ENCODE measurements around the gene RCSD1.

Gene RCSD1

DNA sequence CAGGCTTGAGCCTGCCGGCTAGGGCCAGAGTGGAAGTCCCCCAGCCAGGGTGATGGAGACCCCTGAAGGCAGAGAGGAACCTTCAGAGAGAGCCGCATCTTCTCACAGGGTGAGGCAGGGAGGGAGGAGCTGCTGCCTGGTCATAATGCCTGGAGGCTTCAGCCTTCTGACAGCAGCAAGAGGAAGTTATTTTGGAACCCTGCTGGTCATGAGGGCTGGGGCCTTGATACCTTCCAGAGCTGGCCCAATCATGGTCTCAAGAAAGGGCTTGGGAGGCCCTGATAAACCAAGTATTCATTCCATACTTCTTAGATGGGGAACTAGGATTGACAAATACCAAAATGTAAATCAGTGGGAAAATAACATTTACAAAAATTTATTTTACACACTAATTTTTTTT is 65.1 kb downstream of the RCSD1 start:
- no peaks in the 10 kb centered on the region for H3K4me1 ChIP-seq (ENCODE audit: control insufficient read depth, insufficient read depth, low read length, poor library complexity, severe bottlenecking)
- no peak for DNase-seq
- no peaks in the 10 kb centered on the region for H3K9me3 ChIP-seq (ENCODE audit: control insufficient read depth, low read length)
- peaks cover 95% of the 10 kb centered on the region for H3K36me3 ChIP-seq (ENCODE audit: control insufficient read depth, insufficient read depth, low read length)
- no peak overlapping the region for H3K4me3 ChIP-seq (ENCODE audit: insufficient read depth, low read depth, low read length, poor library complexity, severe bottlenecking)
- H3K27me3 ChIP-seq (replicated peaks; ENCODE audit: control insufficient read depth, insufficient read depth, low read length, poor library complexity, severe bottlenecking), result no peaks in the 10 kb centered on the region
- no peak overlapping the region for H3K27ac ChIP-seq (ENCODE audit: insufficient read depth, low read length, poor library complexity, severe bottlenecking)

DNA sequence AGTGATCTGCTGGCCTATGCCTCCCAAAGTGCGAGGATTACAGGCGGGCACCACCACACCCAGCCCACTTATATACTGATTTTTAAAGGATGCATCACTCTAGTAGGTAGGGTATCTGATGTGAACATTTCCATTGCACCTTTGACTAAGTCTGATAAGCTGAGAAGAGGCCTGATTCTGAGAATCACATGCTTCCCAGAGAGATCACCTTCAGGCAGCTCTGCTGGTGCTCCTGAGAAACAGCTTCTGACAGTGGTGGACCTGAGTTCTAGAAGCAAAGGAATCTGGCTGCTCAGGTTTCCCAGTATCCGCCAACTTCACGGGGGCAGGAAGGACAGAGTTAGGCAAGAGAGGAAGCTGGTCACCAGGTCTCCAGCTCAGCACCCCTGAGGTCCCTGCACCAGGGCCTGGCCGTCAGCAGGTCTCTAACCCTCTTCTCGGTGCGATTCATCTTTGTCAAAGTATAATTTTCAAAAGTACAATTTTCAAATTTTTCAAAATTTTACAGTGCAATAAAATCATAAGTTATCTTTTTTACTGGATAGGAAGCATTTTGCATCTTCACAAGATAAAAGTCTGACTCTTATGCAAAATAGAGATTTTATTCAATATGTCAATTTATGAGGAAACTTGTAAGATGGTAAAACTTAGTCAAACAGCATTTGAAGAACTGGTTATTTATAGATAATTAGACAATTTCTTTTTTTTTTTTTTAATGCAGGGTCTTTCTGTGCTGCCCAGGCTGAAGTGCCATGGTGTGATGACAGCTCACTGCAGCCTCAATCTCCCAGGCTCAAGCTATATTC is 65.9 kb downstream of the RCSD1 start:
- H3K4me1 ChIP-seq (ENCODE audit: control insufficient read depth, insufficient read depth, low read length, poor library complexity, severe bottlenecking), result no peaks in the 10 kb centered on the region
- H3K36me3 ChIP-seq (ENCODE audit: control insufficient read depth, insufficient read depth, low read length), result peaks cover 92% of the 10 kb centered on the region
- H3K27me3 ChIP-seq (replicated peaks; ENCODE audit: control insufficient read depth, insufficient read depth, low read length, poor library complexity, severe bottlenecking), result no peaks in the 10 kb centered on the region
- H3K4me3 ChIP-seq (ENCODE audit: insufficient read depth, low read depth, low read length, poor library complexity, severe bottlenecking), result no peak overlapping the region
- H3K27ac ChIP-seq (ENCODE audit: insufficient read depth, low read length, poor library complexity, severe bottlenecking), result no peak overlapping the region
- no peaks in the 10 kb centered on the region for H3K9me3 ChIP-seq (ENCODE audit: control insufficient read depth, low read length)
- DNase-seq, result no peak

GRCh38 chr1:167697667-167698141 is 67.7 kb downstream of the RCSD1 start:
- Histone ChIP-seq H3K4me1 (ENCODE audit: control insufficient read depth, insufficient read depth, low read length, poor library complexity, severe bottlenecking) (no peaks in the 10 kb centered on the region), H3K27ac (ENCODE audit: insufficient read depth, low read length, poor library complexity, severe bottlenecking) (no peak overlapping the region), H3K9me3 (ENCODE audit: control insufficient read depth, low read length) (no peaks in the 10 kb centered on the region), H3K36me3 (ENCODE audit: control insufficient read depth, insufficient read depth, low read length) (peaks cover 88% of the 10 kb centered on the region), H3K27me3 (replicated peaks; ENCODE audit: control insufficient read depth, insufficient read depth, low read length, poor library complexity, severe bottlenecking) (no peaks in the 10 kb centered on the region), H3K4me3 (ENCODE audit: insufficient read depth, low read depth, low read length, poor library complexity, severe bottlenecking) (no peak overlapping the region)
- DNase-seq, result no peak

- Histone ChIP-seq H3K36me3 (ENCODE audit: control insufficient read depth, insufficient read depth, low read length) (peaks cover 88% of the 10 kb centered on the region), H3K9me3 (ENCODE audit: control insufficient read depth, low read length) (no peaks in the 10 kb centered on the region), H3K27me3 (replicated peaks; ENCODE audit: control insufficient read depth, insufficient read depth, low read length, poor library complexity, severe bottlenecking) (no peaks in the 10 kb centered on the region), H3K4me1 (ENCODE audit: control insufficient read depth, insufficient read depth, low read length, poor library complexity, severe bottlenecking) (no peaks in the 10 kb centered on the region), H3K27ac (ENCODE audit: insufficient read depth, low read length, poor library complexity, severe bottlenecking) (no peak overlapping the region), H3K4me3 (ENCODE audit: insufficient read depth, low read depth, low read length, poor library complexity, severe bottlenecking) (no peak overlapping the region)
- no peak for DNase-seq
Observed at GRCh38 chr1:167698313-167698712, 68.3 kb downstream of the RCSD1 start.

- Histone ChIP-seq H3K27ac (ENCODE audit: insufficient read depth, low read length, poor library complexity, severe bottlenecking) (no peak overlapping the region), H3K4me3 (ENCODE audit: insufficient read depth, low read depth, low read length, poor library complexity, severe bottlenecking) (no peak overlapping the region), H3K4me1 (ENCODE audit: control insufficient read depth, insufficient read depth, low read length, poor library complexity, severe bottlenecking) (no peaks in the 10 kb centered on the region), H3K9me3 (ENCODE audit: control insufficient read depth, low read length) (no peaks in the 10 kb centered on the region), H3K36me3 (ENCODE audit: control insufficient read depth, insufficient read depth, low read length) (peaks cover 83% of the 10 kb centered on the region), H3K27me3 (replicated peaks; ENCODE audit: control insufficient read depth, insufficient read depth, low read length, poor library complexity, severe bottlenecking) (no peaks in the 10 kb centered on the region)
- no peak for DNase-seq
Observed at GRCh38 chr1:167701510-167701909, 71.5 kb downstream of the RCSD1 start.

- peaks cover 62% of the 10 kb centered on the region for H3K36me3 ChIP-seq (ENCODE audit: control insufficient read depth, insufficient read depth, low read length)
Observed at GRCh38 chr1:167703557-167703956, 73.5 kb downstream of the RCSD1 start.

DNA sequence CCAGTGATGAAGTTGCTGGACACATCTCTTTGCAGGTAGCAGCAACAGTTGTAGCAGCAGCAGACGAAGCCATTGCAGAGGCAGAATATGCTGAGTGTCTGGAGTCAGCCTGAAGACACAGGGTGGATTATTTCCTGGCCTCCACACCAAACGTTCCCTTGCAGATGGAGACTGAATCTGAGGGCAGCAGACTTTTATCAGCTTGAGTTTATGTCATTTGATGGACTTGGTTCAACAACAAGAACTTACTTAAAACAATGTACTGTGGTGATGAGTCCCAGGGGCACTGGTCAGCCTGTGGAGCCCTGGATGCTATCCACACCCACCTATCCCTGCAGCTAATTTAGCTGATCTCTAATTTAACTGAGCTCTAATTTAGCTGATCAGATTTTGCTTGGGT is 74.7 kb downstream of the RCSD1 start:
- no peaks in the 10 kb centered on the region for H3K9me3 ChIP-seq (ENCODE audit: control insufficient read depth, low read length)
- peaks cover 56% of the 10 kb centered on the region for H3K36me3 ChIP-seq (ENCODE audit: control insufficient read depth, insufficient read depth, low read length)
- H3K27ac ChIP-seq (ENCODE audit: insufficient read depth, low read length, poor library complexity, severe bottlenecking), result no peak overlapping the region
- H3K4me3 ChIP-seq (ENCODE audit: insufficient read depth, low read depth, low read length, poor library complexity, severe bottlenecking), result no peak overlapping the region
- H3K4me1 ChIP-seq (ENCODE audit: control insufficient read depth, insufficient read depth, low read length, poor library complexity, severe bottlenecking), result no peaks in the 10 kb centered on the region
- no peaks in the 10 kb centered on the region for H3K27me3 ChIP-seq (replicated peaks; ENCODE audit: control insufficient read depth, insufficient read depth, low read length, poor library complexity, severe bottlenecking)
- no peak for DNase-seq

More at GRCh38 chr1:167703557-167703956, 73.5 kb downstream of the RCSD1 start:
- no peak for DNase-seq
- no peak overlapping the region for H3K27ac ChIP-seq (ENCODE audit: insufficient read depth, low read length, poor library complexity, severe bottlenecking)
- no peaks in the 10 kb centered on the region for H3K4me1 ChIP-seq (ENCODE audit: control insufficient read depth, insufficient read depth, low read length, poor library complexity, severe bottlenecking)
- no peak overlapping the region for H3K4me3 ChIP-seq (ENCODE audit: insufficient read depth, low read depth, low read length, poor library complexity, severe bottlenecking)
- H3K9me3 ChIP-seq (ENCODE audit: control insufficient read depth, low read length), result no peaks in the 10 kb centered on the region
- H3K27me3 ChIP-seq (replicated peaks; ENCODE audit: control insufficient read depth, insufficient read depth, low read length, poor library complexity, severe bottlenecking), result no peaks in the 10 kb centered on the region

GRCh38 chr1:167705250-167705649 is 75.2 kb downstream of the RCSD1 start:
- Histone ChIP-seq H3K27ac (ENCODE audit: insufficient read depth, low read length, poor library complexity, severe bottlenecking) (no peak overlapping the region), H3K9me3 (ENCODE audit: control insufficient read depth, low read length) (no peaks in the 10 kb centered on the region), H3K36me3 (ENCODE audit: control insufficient read depth, insufficient read depth, low read length) (peaks cover 51% of the 10 kb centered on the region), H3K27me3 (replicated peaks; ENCODE audit: control insufficient read depth, insufficient read depth, low read length, poor library complexity, severe bottlenecking) (no peaks in the 10 kb centered on the region), H3K4me1 (ENCODE audit: control insufficient read depth, insufficient read depth, low read length, poor library complexity, severe bottlenecking) (no peaks in the 10 kb centered on the region), H3K4me3 (ENCODE audit: insufficient read depth, low read depth, low read length, poor library complexity, severe bottlenecking) (no peak overlapping the region)
- DNase-seq, result no peak

- Histone ChIP-seq H3K36me3 (ENCODE audit: control insufficient read depth, insufficient read depth, low read length) (peaks cover 46% of the 10 kb centered on the region), H3K4me1 (ENCODE audit: control insufficient read depth, insufficient read depth, low read length, poor library complexity, severe bottlenecking) (no peaks in the 10 kb centered on the region), H3K27ac (ENCODE audit: insufficient read depth, low read length, poor library complexity, severe bottlenecking) (no peak overlapping the region), H3K27me3 (replicated peaks; ENCODE audit: control insufficient read depth, insufficient read depth, low read length, poor library complexity, severe bottlenecking) (no peaks in the 10 kb centered on the region), H3K9me3 (ENCODE audit: control insufficient read depth, low read length) (no peaks in the 10 kb centered on the region), H3K4me3 (ENCODE audit: insufficient read depth, low read depth, low read length, poor library complexity, severe bottlenecking) (no peak overlapping the region)
- no peak for DNase-seq
Observed at GRCh38 chr1:167706363-167706762, 76.3 kb downstream of the RCSD1 start.

GRCh38 chr1:167706931-167707877 is 77.2 kb downstream of the RCSD1 start:
- Histone ChIP-seq H3K4me1 (ENCODE audit: control insufficient read depth, insufficient read depth, low read length, poor library complexity, severe bottlenecking) (no peaks in the 10 kb centered on the region), H3K27ac (ENCODE audit: insufficient read depth, low read length, poor library complexity, severe bottlenecking) (no peak overlapping the region), H3K9me3 (ENCODE audit: control insufficient read depth, low read length) (no peaks in the 10 kb centered on the region), H3K36me3 (ENCODE audit: control insufficient read depth, insufficient read depth, low read length) (peaks cover 37% of the 10 kb centered on the region), H3K4me3 (ENCODE audit: insufficient read depth, low read depth, low read length, poor library complexity, severe bottlenecking) (no peak overlapping the region), H3K27me3 (replicated peaks; ENCODE audit: control insufficient read depth, insufficient read depth, low read length, poor library complexity, severe bottlenecking) (no peaks in the 10 kb centered on the region)
- DNase-seq, result no peak
